HG02884 (cell line): ENCODE measurements around the gene CRADD.

Experiments used
- ATAC-seq: cut with Tn5 transposase; IDR thresholded peaks from one replicate; pipeline ENCODE4 v1.9.1; 2021; ENCODE audit warnings: mild to moderate bottlenecking, moderate library complexity; ENCODE audit not compliant: unreplicated experiment

The CRADD gene

GRCh38 chr12:93670104-93670503 is 7.1 kb upstream of the CRADD start:
- no peak for ATAC-seq

- no peak for ATAC-seq
Measured at GRCh38 chr12:93671044-93671443, 6.1 kb upstream of the CRADD start.

- no peak for ATAC-seq
Measured at GRCh38 chr12:93673084-93673483, 4.1 kb upstream of the CRADD start.

GRCh38 chr12:93674386-93674785 is 2.8 kb upstream of the CRADD start:
- no peak for ATAC-seq

- ATAC-seq: no peak
Measured at GRCh38 chr12:93676408-93677194, 574 bp upstream of the CRADD start.

- ATAC-seq: no peak
Measured at GRCh38 chr12:93678779-93679178, 1.6 kb downstream of the CRADD start.

- ATAC-seq: no peak
Measured at GRCh38 chr12:93679308-93679925, 2.2 kb downstream of the CRADD start.

- ATAC-seq: no peak
Measured at GRCh38 chr12:93680006-93680405, 2.8 kb downstream of the CRADD start.

- no peak for ATAC-seq
Measured at GRCh38 chr12:93682846-93683261, 5.7 kb downstream of the CRADD start.

- ATAC-seq: no peak
Measured at GRCh38 chr12:93683410-93683809, 6.2 kb downstream of the CRADD start.

GRCh38 chr12:93684716-93685115 is 7.5 kb downstream of the CRADD start:
- ATAC-seq: no peak

GRCh38 chr12:93686572-93687356 is 9.6 kb downstream of the CRADD start:
- no peak for ATAC-seq

GRCh38 chr12:93689076-93689834 is 12.1 kb downstream of the CRADD start:
- ATAC-seq: no peak

- no peak for ATAC-seq
Measured at GRCh38 chr12:93696462-93696861, 19.3 kb downstream of the CRADD start.

- no peak for ATAC-seq
Measured at GRCh38 chr12:93698307-93699092, 21.3 kb downstream of the CRADD start.

- no peak for ATAC-seq
Measured at GRCh38 chr12:93699271-93700145, 22.3 kb downstream of the CRADD start.

GRCh38 chr12:93702707-93703315 is 25.6 kb downstream of the CRADD start:
- no peak for ATAC-seq

- ATAC-seq: peak; percentile 60
Measured at GRCh38 chr12:93704122-93704521, 26.9 kb downstream of the CRADD start.

GRCh38 chr12:93704625-93705024 is 27.4 kb downstream of the CRADD start:
- no peak for ATAC-seq
